HepG2 (cell line): Measurements from ENCODE around the gene EEPD1. TPM values are rescaled to one million over a fixed set of nuclear protein-coding genes. Genes with fewer than 3 reads are reported as not detected.

Source experiments
- HNF4A ChIP-seq: sonication (generic); formaldehyde crosslinking; IDR thresholded peaks from 2 replicates; pipeline ENCODE4 v1.4.0; 2020; ENCODE audit warnings: missing genetic modification reagents
- MAFF ChIP-seq: IDR thresholded peaks from 2 replicates; pipeline ENCODE4 v1.6.1; 2011; ENCODE audit warnings: low read depth, low read length, improper control_type of control experiment
- MXD4 ChIP-seq: IDR thresholded peaks from 2 replicates; pipeline ENCODE4 v1.6.1; 2016; ENCODE audit warnings: mild to moderate bottlenecking, missing biosample characterization, missing genetic modification reagents
- NKX3-1 ChIP-seq: sonication (generic); formaldehyde crosslinking; IDR thresholded peaks from 2 replicates; pipeline ENCODE4 v1.5.0; 2020; ENCODE audit warnings: missing genetic modification reagents
- RBFOX2 ChIP-seq: fragments of 200-400 bp; formaldehyde crosslinking; IDR thresholded peaks from 2 replicates; pipeline ENCODE4 v1.6.1; 2017; ENCODE audit warnings: low read depth, mild to moderate bottlenecking, low read length
- RXRB ChIP-seq: IDR thresholded peaks from 2 replicates; pipeline ENCODE4 v1.6.1; 2016; ENCODE audit warnings: borderline replicate concordance, missing genetic modification reagents, missing compliant biosample characterization
- SNAPC4 ChIP-seq: sonication (generic); formaldehyde crosslinking; IDR thresholded peaks from 2 replicates; pipeline ENCODE4 v1.4.0; 2020; ENCODE audit warnings: mild to moderate bottlenecking, missing genetic modification reagents
- TFDP2 ChIP-seq: sonication (generic); formaldehyde crosslinking; IDR thresholded peaks from 2 replicates; pipeline ENCODE4 v1.4.0; 2020; ENCODE audit warnings: missing genetic modification reagents
- ZEB1 ChIP-seq: IDR thresholded peaks from 2 replicates; pipeline ENCODE4 v1.6.1; 2012; ENCODE audit warnings: mild to moderate bottlenecking, low read depth, inconsistent platforms; ENCODE audit not compliant: insufficient replicate concordance
- ZNF512B ChIP-seq: sonication (generic); formaldehyde crosslinking; IDR thresholded peaks from 2 replicates; pipeline ENCODE4 v1.5.1; 2020; ENCODE audit warnings: missing genetic modification reagents, mild to moderate bottlenecking, borderline replicate concordance
- ZNF549 ChIP-seq: sonication (generic); formaldehyde crosslinking; IDR thresholded peaks from 2 replicates; pipeline ENCODE4 v1.5.0; 2020; ENCODE audit warnings: missing genetic modification reagents
- ZNF75D ChIP-seq: sonication (generic); formaldehyde crosslinking; IDR thresholded peaks from 2 replicates; pipeline ENCODE4 v1.8.1; 2023; ENCODE audit warnings: missing genetic modification reagents, mild to moderate bottlenecking, borderline replicate concordance
- ZNF770 ChIP-seq: sonication (generic); formaldehyde crosslinking; IDR thresholded peaks from 2 replicates; pipeline ENCODE4 v1.5.0; 2020; ENCODE audit warnings: mild to moderate bottlenecking, missing genetic modification reagents
- ZNF772 ChIP-seq: sonication (generic); formaldehyde crosslinking; IDR thresholded peaks from 2 replicates; pipeline ENCODE4 v1.5.0; 2020; ENCODE audit warnings: mild to moderate bottlenecking, missing genetic modification reagents
- ZZZ3 ChIP-seq: sonication (generic); formaldehyde crosslinking; IDR thresholded peaks from 2 replicates; pipeline ENCODE4 v1.4.0; 2020; ENCODE audit warnings: missing genetic modification reagents, mild to moderate bottlenecking, borderline replicate concordance
- polyA plus RNA-seq, 8 experiments: library from polyadenylated mRNA; depleted of rRNA in 3 of 8; stranded (reverse) in 7 of 8; unstranded in 1 of 8; fragments of >200 nt; fragmentation: Illumina TruSeq in 4 of 8; extraction: Trizol in 4 of 8; gene quantifications; 2 replicates each; pipeline versions ENCODE4 v1.2.1 to v1.2.3, GENCODE V29; 2011 to 2016; ENCODE audit warnings: low read depth in 4 of 8, missing spikeins in 1 of 8, mixed read lengths in 1 of 8; ENCODE audit not compliant: insufficient read depth in 1 of 8
- total RNA-seq, 5 experiments: library from RNA; depleted of rRNA; stranded (reverse); fragments of >200 nt; fragmentation: Illumina TruSeq; extraction: Trizol; gene quantifications; 2 replicates each; pipeline ENCODE4 v1.2.3, GENCODE V29; 2016; ENCODE audit warnings: low read depth in 1 of 5

EEPD1 gene
- total and polyA plus RNA-seq, 2 of the 13 experiments (the other 11 are each of a cell fraction or from before 2014, with no cell fraction given) = 10.1 to 16.4 TPM

GRCh38 chr7:36152756-36153570 lies at the start of gene EEPD1 (continued):
- TF ChIP-seq SNAPC4 (0 out of 2 replicates have a peak, but pooled peaks have one; percentile 3), RXRB (CRISPR knock-in tag) (peak; percentile 24; the same call in 1 of the 2 replicates), ZNF770 (CRISPR knock-in tag) (no peak), ZNF512B (no peak), NKX3-1 (no peak), RBFOX2 (peak; percentile 94), ZEB1 (no peak), HNF4A (CRISPR knock-in tag) (no peak), TFDP2 (CRISPR knock-in tag) (peak; percentile 70; the same call in 1 of the 2 replicates), ZNF549 (CRISPR knock-in tag) (no peak), ZZZ3 (CRISPR knock-in tag) (no peak), MAFF (no peak), ZNF75D (no peak), MXD4 (CRISPR knock-in tag) (peak; percentile 72), ZNF772 (CRISPR knock-in tag) (no peak; the same call in 1 of the 2 replicates)
